Measurements from ENCODE around the gene KRT38. TPM values are rescaled to one million over a fixed set of nuclear protein-coding genes. Genes with fewer than 3 reads are reported as not detected.

KRT38 gene
- not detected in 2 replicates for total RNA-seq

GRCh38 chr17:41440531-41441033 lies at the start of gene KRT38:
Gene KRT38, minus strand, starts transcription at chr17:41440983. Its CDS starts 62 bp downstream, at chr17:41440921.
- H3K4me3 Mint-ChIP-seq = no peak within 1 kb of the TSS
- no peaks in the 10 kb centered on the region for H3K9me3 Mint-ChIP-seq
- no peaks in the 10 kb centered on the region for H3K36me3 Mint-ChIP-seq (ENCODE audit: low read depth)
- no peak within 1 kb of the TSS for H3K27ac Mint-ChIP-seq
- H3K27me3 Mint-ChIP-seq (ENCODE audit: insufficient read depth) = peaks cover 3% of the 10 kb centered on the region
- H3K4me1 Mint-ChIP-seq (ENCODE audit: low read depth) = no peaks in the 10 kb centered on the region
- no peak for DNase-seq (ENCODE audit: low spot score)
- intact Hi-C loops (cut with micrococcal nuclease) = no loop called here

GRCh38 chr17:41489531-41489930 lies 48.7 kb upstream of the KRT38 start, which contains the start of gene KRT36:
Gene KRT36, minus strand, starts transcription at chr17:41489910. Its CDS starts 46 bp downstream, at chr17:41489864.
- no peak within 1 kb of the TSS for H3K4me3 Mint-ChIP-seq
- intact Hi-C loops (cut with micrococcal nuclease) = loop anchor here (5.0 kb wide), 1 partner anchor 173 kb away; no protein-coding TSS in a partner anchor
- no peak for DNase-seq (ENCODE audit: low spot score)
- H3K4me1 Mint-ChIP-seq (ENCODE audit: low read depth) = no peaks in the 10 kb centered on the region
- H3K36me3 Mint-ChIP-seq (ENCODE audit: low read depth) = no peaks in the 10 kb centered on the region
- no peaks in the 10 kb centered on the region for H3K9me3 Mint-ChIP-seq
- no peak within 1 kb of the TSS for H3K27ac Mint-ChIP-seq
- H3K27me3 Mint-ChIP-seq (ENCODE audit: insufficient read depth) = peaks cover 6% of the 10 kb centered on the region

GRCh38 chr17:41486809-41487530 lies 46.2 kb upstream of the KRT38 start:
- Mint-ChIP-seq H3K4me3 (no peak overlapping the region), H3K4me1 (ENCODE audit: low read depth) (no peaks in the 10 kb centered on the region), H3K36me3 (ENCODE audit: low read depth) (no peaks in the 10 kb centered on the region), H3K27ac (no peak overlapping the region), H3K9me3 (no peaks in the 10 kb centered on the region), H3K27me3 (ENCODE audit: insufficient read depth) (peaks cover 10% of the 10 kb centered on the region)
- intact Hi-C loops (cut with micrococcal nuclease) = loop anchor here (1.0 to 5.0 kb wide), 3 partner anchors 62 to 175 kb away; no protein-coding TSS in a partner anchor
- DNase-seq (ENCODE audit: low spot score) = no peak

DNA sequence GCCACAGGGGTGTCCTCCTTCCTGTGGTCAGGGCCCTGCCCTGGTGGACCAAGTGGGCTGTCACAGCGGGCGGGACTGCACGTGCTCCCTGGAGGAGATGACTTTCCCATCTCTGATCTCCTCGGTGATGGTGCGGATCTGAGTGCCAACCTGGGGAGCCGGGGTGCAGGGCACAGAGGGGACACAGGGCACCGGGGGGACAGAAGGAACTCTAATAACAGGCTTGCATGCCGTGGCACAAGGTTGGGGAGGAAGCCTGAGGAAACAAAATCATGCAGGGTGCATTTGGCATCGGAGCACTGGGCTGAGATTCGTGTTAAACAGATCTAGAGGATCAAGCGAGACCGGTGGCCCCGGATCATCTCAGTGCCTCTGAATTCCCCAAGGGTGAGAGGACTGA lies 45.5 kb upstream of the KRT38 start:
- H3K27ac Mint-ChIP-seq = no peak overlapping the region
- DNase-seq (ENCODE audit: low spot score) = no peak
- H3K4me1 Mint-ChIP-seq (ENCODE audit: low read depth) = no peaks in the 10 kb centered on the region
- H3K9me3 Mint-ChIP-seq = no peaks in the 10 kb centered on the region
- intact Hi-C loops (cut with micrococcal nuclease) = loop anchor here (1.0 to 5.0 kb wide), 3 partner anchors 62 to 176 kb away; no protein-coding TSS in a partner anchor
- no peaks in the 10 kb centered on the region for H3K36me3 Mint-ChIP-seq (ENCODE audit: low read depth)
- no peak overlapping the region for H3K4me3 Mint-ChIP-seq
- H3K27me3 Mint-ChIP-seq (ENCODE audit: insufficient read depth) = peaks cover 10% of the 10 kb centered on the region

- intact Hi-C loops (cut with micrococcal nuclease) = loop anchor here (5.0 kb wide), 1 partner anchor 177 kb away; no protein-coding TSS in a partner anchor
- no peak overlapping the region for H3K27ac Mint-ChIP-seq
- H3K4me3 Mint-ChIP-seq = no peak overlapping the region
- DNase-seq (ENCODE audit: low spot score) = no peak
- H3K4me1 Mint-ChIP-seq (ENCODE audit: low read depth) = no peaks in the 10 kb centered on the region
- H3K9me3 Mint-ChIP-seq = no peaks in the 10 kb centered on the region
- H3K27me3 Mint-ChIP-seq (ENCODE audit: insufficient read depth) = peaks cover 7% of the 10 kb centered on the region
- H3K36me3 Mint-ChIP-seq (ENCODE audit: low read depth) = no peaks in the 10 kb centered on the region
These were observed 44.4 kb upstream of the KRT38 start for GRCh38 chr17:41484920-41485904.

DNA sequence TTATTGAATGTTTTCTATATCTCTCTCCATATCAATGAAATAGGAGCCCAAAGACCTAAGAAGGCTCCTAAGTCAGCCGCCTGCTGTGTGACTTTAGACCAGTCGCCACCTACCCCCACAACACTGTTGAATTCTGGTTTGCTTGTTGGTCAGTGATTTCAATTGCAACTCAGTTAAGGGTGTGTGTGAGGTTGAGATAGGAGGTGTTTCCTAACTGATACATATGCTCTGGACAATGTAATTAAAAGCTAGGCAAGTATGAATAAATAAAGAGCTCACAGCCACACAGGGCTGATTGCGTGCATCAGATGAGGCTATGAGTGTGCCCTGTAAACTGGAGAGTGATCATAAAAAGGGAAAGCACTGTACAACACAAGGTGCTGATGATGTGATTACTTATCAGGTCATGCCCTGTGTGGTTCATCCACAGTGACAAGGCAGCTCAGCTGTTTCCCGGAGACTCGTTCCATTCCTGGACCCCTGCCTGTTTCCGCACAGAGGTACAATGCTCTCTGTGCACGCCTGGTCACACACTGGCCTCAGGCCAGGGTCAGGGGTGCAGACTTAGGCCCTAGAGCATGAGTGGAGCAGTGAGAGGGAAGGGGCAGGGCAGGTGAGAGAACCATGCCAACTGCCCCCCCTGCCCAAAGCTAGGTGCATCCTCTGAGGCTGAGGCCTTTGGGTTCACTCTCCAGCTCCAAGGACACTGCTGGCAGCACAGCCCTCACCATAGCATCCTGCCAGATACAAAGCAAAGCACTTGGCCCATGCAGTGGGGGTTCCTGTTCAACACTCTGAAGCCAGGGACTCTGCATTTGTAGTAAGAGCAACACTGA lies 43.4 kb upstream of the KRT38 start:
- no peak for DNase-seq (ENCODE audit: low spot score)
- Mint-ChIP-seq H3K27ac (no peak overlapping the region), H3K27me3 (ENCODE audit: insufficient read depth) (peaks cover 7% of the 10 kb centered on the region), H3K4me3 (no peak overlapping the region), H3K4me1 (ENCODE audit: low read depth) (no peaks in the 10 kb centered on the region), H3K9me3 (no peaks in the 10 kb centered on the region), H3K36me3 (ENCODE audit: low read depth) (no peaks in the 10 kb centered on the region)
- intact Hi-C loops (cut with micrococcal nuclease) = no loop called here

DNA sequence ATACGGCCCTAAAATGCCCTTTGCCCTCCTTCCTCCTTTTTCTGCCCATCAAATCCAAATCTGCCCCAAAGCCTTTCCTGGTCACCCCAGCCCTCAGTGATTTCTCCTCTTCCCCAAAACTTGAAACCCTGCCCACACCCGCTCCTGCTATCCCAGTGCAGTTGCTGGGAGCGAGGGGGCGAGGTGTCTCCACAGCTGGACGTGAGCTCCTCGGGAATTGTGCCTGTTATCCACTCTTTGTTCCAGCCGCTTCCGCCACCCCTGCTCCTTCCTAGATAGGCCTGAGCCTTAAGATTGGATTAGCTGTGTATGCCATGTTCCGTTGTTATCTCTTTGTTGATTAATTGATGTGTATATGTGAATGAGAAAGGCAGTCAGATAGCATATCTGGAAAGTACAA lies 42.7 kb upstream of the KRT38 start:
- no peaks in the 10 kb centered on the region for H3K36me3 Mint-ChIP-seq (ENCODE audit: low read depth)

DNA sequence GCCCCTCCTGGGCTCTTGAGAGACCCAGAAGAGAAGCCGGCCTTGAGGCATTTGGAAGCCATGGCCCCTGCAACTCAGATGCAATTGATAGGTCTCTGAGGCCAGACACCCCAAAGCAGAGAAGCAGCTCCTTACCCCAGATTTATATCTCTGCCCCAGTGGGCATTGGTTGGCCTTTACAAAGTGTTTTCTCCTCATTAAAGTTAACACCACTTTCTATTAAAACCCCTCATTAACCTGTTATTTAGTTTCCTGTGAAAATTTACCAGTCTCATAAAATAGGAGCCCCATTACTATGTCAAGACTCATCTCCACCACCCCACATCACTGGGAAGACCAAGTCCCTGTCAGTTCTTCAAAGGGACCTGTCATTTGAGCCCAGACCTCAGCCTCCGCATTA lies 40.3 kb upstream of the KRT38 start, which contains the start of gene KRT35:
TSS of gene KRT35 (minus strand) at position 116 of the 400 bp plus-strand sequence. CDS start at position 62, 54 bp downstream.
- H3K9me3 Mint-ChIP-seq = no peaks in the 10 kb centered on the region
- no peak within 1 kb of the TSS for H3K4me3 Mint-ChIP-seq
- no peak within 1 kb of the TSS for H3K27ac Mint-ChIP-seq
- peaks cover 7% of the 10 kb centered on the region for H3K27me3 Mint-ChIP-seq (ENCODE audit: insufficient read depth)
- no peaks in the 10 kb centered on the region for H3K4me1 Mint-ChIP-seq (ENCODE audit: low read depth)
- no peaks in the 10 kb centered on the region for H3K36me3 Mint-ChIP-seq (ENCODE audit: low read depth)
- intact Hi-C loops (cut with micrococcal nuclease) = no loop called here
- no peak for DNase-seq (ENCODE audit: low spot score)

More for the DNA sequence above, 42.7 kb upstream of the KRT38 start:
- H3K27ac Mint-ChIP-seq = no peak overlapping the region
- H3K4me1 Mint-ChIP-seq (ENCODE audit: low read depth) = no peaks in the 10 kb centered on the region
- H3K27me3 Mint-ChIP-seq (ENCODE audit: insufficient read depth) = peaks cover 7% of the 10 kb centered on the region
- intact Hi-C loops (cut with micrococcal nuclease) = no loop called here
- H3K9me3 Mint-ChIP-seq = no peaks in the 10 kb centered on the region
- H3K4me3 Mint-ChIP-seq = no peak overlapping the region
- no peak for DNase-seq (ENCODE audit: low spot score)

DNA sequence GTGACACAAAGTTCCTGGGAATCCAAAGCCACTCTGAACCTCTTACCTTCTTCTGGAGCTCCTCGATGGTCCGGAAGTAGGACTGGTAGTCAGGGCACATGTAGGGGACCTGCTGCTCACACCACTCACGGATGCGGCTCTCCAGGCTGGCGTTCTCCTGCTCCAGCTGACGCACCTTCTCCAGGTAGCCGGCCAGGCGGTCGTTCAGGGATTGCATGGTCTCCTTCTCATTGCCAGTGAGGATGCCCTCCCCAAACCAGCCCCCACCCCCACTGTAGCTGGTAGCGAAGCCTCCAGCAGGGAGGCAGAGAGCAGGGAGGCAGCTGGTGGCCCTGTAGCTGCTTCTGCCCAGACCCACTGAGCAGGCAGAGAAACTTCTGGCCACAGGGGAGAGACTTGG lies 39.8 kb upstream of the KRT38 start:
- H3K4me1 Mint-ChIP-seq (ENCODE audit: low read depth) = no peaks in the 10 kb centered on the region
- no peak overlapping the region for H3K4me3 Mint-ChIP-seq
- H3K27me3 Mint-ChIP-seq (ENCODE audit: insufficient read depth) = peaks cover 7% of the 10 kb centered on the region
- no peak overlapping the region for H3K27ac Mint-ChIP-seq
- DNase-seq (ENCODE audit: low spot score) = no peak
- H3K36me3 Mint-ChIP-seq (ENCODE audit: low read depth) = no peaks in the 10 kb centered on the region
- intact Hi-C loops (cut with micrococcal nuclease) = no loop called here
- no peaks in the 10 kb centered on the region for H3K9me3 Mint-ChIP-seq

- H3K4me3 Mint-ChIP-seq = no peak overlapping the region
- H3K4me1 Mint-ChIP-seq (ENCODE audit: low read depth) = no peaks in the 10 kb centered on the region
- H3K9me3 Mint-ChIP-seq = no peaks in the 10 kb centered on the region
- no peaks in the 10 kb centered on the region for H3K36me3 Mint-ChIP-seq (ENCODE audit: low read depth)
- H3K27me3 Mint-ChIP-seq (ENCODE audit: insufficient read depth) = peaks cover 7% of the 10 kb centered on the region
- DNase-seq (ENCODE audit: low spot score) = no peak
- intact Hi-C loops (cut with micrococcal nuclease) = no loop called here
- no peak overlapping the region for H3K27ac Mint-ChIP-seq
These were observed 39.4 kb upstream of the KRT38 start for GRCh38 chr17:41480136-41480535.

GRCh38 chr17:41478237-41478636 lies 37.5 kb upstream of the KRT38 start:
- DNase-seq (ENCODE audit: low spot score) = no peak
- Mint-ChIP-seq H3K9me3 (no peaks in the 10 kb centered on the region), H3K27me3 (ENCODE audit: insufficient read depth) (peaks cover 5% of the 10 kb centered on the region), H3K27ac (no peak overlapping the region), H3K4me1 (ENCODE audit: low read depth) (no peaks in the 10 kb centered on the region), H3K36me3 (ENCODE audit: low read depth) (no peaks in the 10 kb centered on the region), H3K4me3 (no peak overlapping the region)
- intact Hi-C loops (cut with micrococcal nuclease) = no loop called here

Measured in activated T-helper 1 cell treated with anti-CD3 and anti-CD28 coated beads, Interleukin-12 subunit alpha, Interleukin-12 subunit beta, Interleukin-2, Interleukin-4 antibody, amounts not matched to agents 30 ng/mL and 10 ng/mL and 1 ng/mL, durations not matched to agents 14 hours and 24 hours and 36 hours (primary cell).